CD14-positive monocyte (primary cell): Measurements from ENCODE around the gene CEP55. TPM values are rescaled to one million over a fixed set of nuclear protein-coding genes. Genes with fewer than 3 reads are reported as not detected.

ENCODE experiments used
- DNase-seq, 3 donors: peaks; one replicate each; pipeline ENCODE4 v3.0.0-alpha.2; 2011 to 2022
- H2AFZ ChIP-seq: 2 replicates; pipeline ENCODE4 v1.6.0; 2012; ENCODE audit warnings: mild to moderate bottlenecking, low read depth, low read length, inconsistent platforms; ENCODE audit not compliant: insufficient read depth, poor library complexity, severe bottlenecking
- H3K27ac ChIP-seq, 2 donors: 1 replicate in 1 of 2; 2 replicates in 1 of 2; pipeline ENCODE4 v1.5.1; 2012 to 2013; ENCODE audit warnings: low read length in 2 of 2, control low read depth in 1 of 2, inconsistent platforms in 1 of 2, low read depth in 1 of 2, mild to moderate bottlenecking in 1 of 2
- H3K27me3 ChIP-seq, 2 donors: one replicate each; pipeline versions ENCODE4 v1.6.0 to v1.6.1; 2011 to 2013; ENCODE audit warnings: low read length in 2 of 2; ENCODE audit not compliant: control insufficient read depth in 2 of 2, insufficient read depth in 2 of 2
- H3K36me3 ChIP-seq, 2 donors: replicated peaks in 1 of 2; 1 replicate in 1 of 2; 2 replicates in 1 of 2; pipeline versions ENCODE4 v1.5.1 to v1.6.1; 2012 to 2013; ENCODE audit warnings: low read length in 2 of 2, control low read depth in 1 of 2, inconsistent platforms in 1 of 2, mild to moderate bottlenecking in 1 of 2; ENCODE audit not compliant: insufficient read depth in 2 of 2, control insufficient read depth in 1 of 2
- H3K4me1 ChIP-seq, 2 donors: 1 replicate in 1 of 2; 2 replicates in 1 of 2; pipeline versions ENCODE4 v1.5.1 to v1.6.1; 2012 to 2013; ENCODE audit warnings: low read length in 2 of 2, control low read depth in 1 of 2, inconsistent platforms in 1 of 2, mild to moderate bottlenecking in 1 of 2, moderate library complexity in 1 of 2; ENCODE audit not compliant: insufficient read depth in 2 of 2, control insufficient read depth in 1 of 2
- H3K4me2 ChIP-seq: replicated peaks from 2 replicates; pipeline ENCODE3; 2012; ENCODE audit warnings: low read length, moderate library complexity, mild to moderate bottlenecking; ENCODE audit not compliant: poor library complexity, severe bottlenecking; ENCODE audit errors: extremely low read depth
- H3K4me3 ChIP-seq, 3 experiments: fragments of 200-600 bp in 1 of 3; sonication (generic) in 1 of 3; replicated peaks in 1 of 3; 1 replicate in 2 of 3; 2 replicates in 1 of 3; pipeline ENCODE4 v1.5.1; 2011 to 2013; ENCODE audit warnings: low read length in 3 of 3, mild to moderate bottlenecking in 3 of 3, control low read depth in 2 of 3, low read depth in 2 of 3, inconsistent platforms in 1 of 3, moderate library complexity in 1 of 3
- H3K79me2 ChIP-seq: 2 replicates; pipeline ENCODE4 v1.6.0; 2012; ENCODE audit warnings: mild to moderate bottlenecking, control low read depth, inconsistent platforms, low read length, moderate library complexity; ENCODE audit not compliant: insufficient read depth
- H3K9ac ChIP-seq: 2 replicates; pipeline ENCODE4 v1.6.0; 2017; ENCODE audit warnings: low read length, mild to moderate bottlenecking; ENCODE audit not compliant: insufficient read depth, poor library complexity, severe bottlenecking
- H3K9me3 ChIP-seq, 2 donors: replicated peaks in 1 of 2; 1 replicate in 1 of 2; 2 replicates in 1 of 2; pipeline versions ENCODE4 v1.5.1 to v1.6.1; 2012 to 2013; ENCODE audit warnings: low read length in 2 of 2, control low read depth in 1 of 2; ENCODE audit not compliant: control insufficient read depth in 1 of 2, insufficient read depth in 1 of 2
- H4K20me1 ChIP-seq: 2 replicates; pipeline ENCODE4 v1.6.0; 2012; ENCODE audit warnings: mild to moderate bottlenecking, low read length, control low read depth, moderate library complexity; ENCODE audit not compliant: insufficient read depth
- H3K27ac Mint-ChIP-seq, 7 donors: one replicate each; pipeline ENCODE4 v1.8.0; 2020; ENCODE audit warnings: mild to moderate bottlenecking in 7 of 7, mixed read lengths in 7 of 7, moderate library complexity in 6 of 7, inconsistent platforms in 2 of 7
- H3K27me3 Mint-ChIP-seq, 3 donors: one replicate each; pipeline ENCODE4 v1.8.0; 2021 to 2022; ENCODE audit warnings: low read depth in 3 of 3, mild to moderate bottlenecking in 3 of 3, mixed read lengths in 3 of 3, moderate library complexity in 3 of 3, inconsistent platforms in 1 of 3
- H3K36me3 Mint-ChIP-seq, 2 donors: one replicate each; pipeline ENCODE4 v1.8.0; 2020; ENCODE audit warnings: mixed read lengths in 2 of 2, inconsistent platforms in 1 of 2, mild to moderate bottlenecking in 1 of 2
- H3K4me1 Mint-ChIP-seq: one replicate; pipeline ENCODE4 v1.8.0; 2020; ENCODE audit warnings: mild to moderate bottlenecking, mixed read lengths
- H3K4me3 Mint-ChIP-seq, 2 donors: one replicate each; pipeline ENCODE4 v1.8.0; 2020; ENCODE audit warnings: mild to moderate bottlenecking in 2 of 2, mixed read lengths in 2 of 2, moderate library complexity in 1 of 2
- H3K9me3 Mint-ChIP-seq, 7 donors: one replicate each; pipeline ENCODE4 v1.8.0; 2020 to 2022; ENCODE audit warnings: mixed read lengths in 7 of 7, mild to moderate bottlenecking in 6 of 7, moderate library complexity in 6 of 7, inconsistent platforms in 2 of 7
- CTCF ChIP-seq: fragments of 200-600 bp; IDR thresholded peaks from one replicate; pipeline ENCODE4 v1.8.0; 2022; ENCODE audit warnings: antibody characterized with exemption, mild to moderate bottlenecking
- WGBS: methylation state at CpG from one replicate; pipeline ENCODE4 v1.1.5; 2013; ENCODE audit warnings: missing lambda C conversion rate; ENCODE audit not compliant: insufficient coverage; 5-methylcytosine and 5-hydroxymethylcytosine counted together
- intact Hi-C, 2 donors: fragments of 100-400 bp; cut with micrococcal nuclease; formaldehyde crosslinking; loops; one replicate each; pipeline versions ENCODE4 v1.15.0 to v1.15.1; 2023
- polyA plus RNA-seq, 3 donors: library from polyadenylated mRNA; depleted of rRNA in 1 of 3; unstranded in 2 of 3; stranded (reverse) in 1 of 3; fragments of 300-500 nt in 2 of 3; fragments of >200 nt in 1 of 3; fragmentation: Illumina TruSeq in 2 of 3; gene quantifications; 1 replicate in 2 of 3; 2 replicates in 1 of 3; pipeline ENCODE4 v1.2.3, GENCODE V29; 2012 to 2021

Gene CEP55
- polyA plus RNA-seq, 3 donors = 0.05 to 0.26 TPM; not detected in 1

- no peak for TF ChIP-seq CTCF
- Mint-ChIP-seq H3K27ac (no peak overlapping the region), H3K9me3 (no peaks in the 10 kb centered on the region), H3K4me3 (no peak overlapping the region), H3K27me3 (peaks cover 3 to 11% (median 6%) of the 10 kb centered on the region in 3 donors), H3K36me3 (no peaks in the 10 kb centered on the region), H3K4me1 (peaks cover 21% of the 10 kb centered on the region)
- Histone ChIP-seq H3K79me2 (peaks cover 18% of the 10 kb centered on the region), H3K36me3 (no peaks in the 10 kb centered on the region), H4K20me1 (no peaks in the 10 kb centered on the region), H3K27ac (no peak overlapping the region), H2AFZ (no peak overlapping the region), H3K4me3 (no peak overlapping the region), H3K9me3 (no peaks in the 10 kb centered on the region), H3K27me3 (no peaks in the 10 kb centered on the region), H3K9ac (no peak overlapping the region), H3K4me2 (no peak overlapping the region), H3K4me1 (peaks cover 19 to 24% of the 10 kb centered on the region in 2 donors)
- no CpG with 5 or more reads among the region's 3 CpGs for WGBS
- no peak for DNase-seq
- intact Hi-C loops = no loop called here
These were observed 3.2 kb upstream of the CEP55 start for GRCh38 chr10:93493162-93493561.

GRCh38 chr10:93494494-93494893 is 1.9 kb upstream of the CEP55 start:
- H3K27ac Mint-ChIP-seq = no peak overlapping the region

More at GRCh38 chr10:93494494-93494893, 1.9 kb upstream of the CEP55 start:
- H3K9ac ChIP-seq = no peak overlapping the region
- Mint-ChIP-seq H3K4me3 (no peak overlapping the region), H3K27me3 (peaks cover 1 to 7% (median 1%) of the 10 kb centered on the region in 3 donors), H3K36me3 (peaks cover 0 to under 1% of the 10 kb centered on the region in 2 donors), H3K4me1 (peaks cover 32% of the 10 kb centered on the region), H3K9me3 (no peaks in the 10 kb centered on the region)
- no peak overlapping the region for H2AFZ ChIP-seq
- intact Hi-C loops = no loop called here
- DNase-seq = no peak
- no peak overlapping the region for H3K4me3 ChIP-seq
- H4K20me1 ChIP-seq = no peaks in the 10 kb centered on the region
- H3K4me1 ChIP-seq = peaks cover 22 to 28% of the 10 kb centered on the region in 2 donors
- no peak overlapping the region for H3K27ac ChIP-seq
- H3K9me3 ChIP-seq = no peaks in the 10 kb centered on the region
- no peaks in the 10 kb centered on the region for H3K36me3 ChIP-seq
- no peak overlapping the region for H3K4me2 ChIP-seq
- no peaks in the 10 kb centered on the region for H3K27me3 ChIP-seq
- no CpG with 5 or more reads among the region's 2 CpGs for WGBS
- peaks cover 31% of the 10 kb centered on the region for H3K79me2 ChIP-seq
- no peak for TF ChIP-seq CTCF
